ENCODE measurements around the gene KCTD21. TPM values are rescaled to one million over a fixed set of nuclear protein-coding genes. Genes with fewer than 3 reads are reported as not detected.

The KCTD21 gene
- total RNA-seq, 1 experiment from 2014 or later, result 10.2 TPM

- CTCF ChIA-PET, result no interaction called here
- no TSS peak for BruUV-seq (replicated peaks)
- POLR2A ChIA-PET, result no interaction called here
Measured at GRCh38 chr11:78207532-78208256, 19.3 kb upstream of the KCTD21 start.

GRCh38 chr11:78205691-78206090, 17.3 kb upstream of the KCTD21 start:
- Mint-ChIP-seq H3K27me3 (ENCODE audit: insufficient read depth, unreplicated experiment) (no peaks in the 10 kb centered on the region), H3K4me3 (ENCODE audit: unreplicated experiment) (no peak overlapping the region), H3K9me3 (ENCODE audit: unreplicated experiment) (no peaks in the 10 kb centered on the region), H3K27ac (ENCODE audit: low read depth, unreplicated experiment) (no peak overlapping the region), H3K4me1 (ENCODE audit: insufficient read depth, unreplicated experiment) (no peaks in the 10 kb centered on the region), H3K36me3 (ENCODE audit: insufficient read depth, unreplicated experiment) (peaks cover 12% of the 10 kb centered on the region)
- DNase-seq (ENCODE audit: unreplicated experiment), result no peak
- intact Hi-C loops (cut with micrococcal nuclease), result no loop called here
- CTCF ChIA-PET, result no interaction called here
- POLR2A ChIA-PET, result no interaction called here
- BruUV-seq (replicated peaks), result no TSS peak
- TF ChIP-seq CTCF (IDR thresholded peaks at IDR 0.05; ENCODE audit: unreplicated experiment), result no peak

More at GRCh38 chr11:78207532-78208256, 19.3 kb upstream of the KCTD21 start:
- no peak for TF ChIP-seq CTCF (IDR thresholded peaks at IDR 0.05; ENCODE audit: unreplicated experiment)
- Mint-ChIP-seq H3K4me3 (ENCODE audit: unreplicated experiment) (no peak overlapping the region), H3K27me3 (ENCODE audit: insufficient read depth, unreplicated experiment) (no peaks in the 10 kb centered on the region), H3K9me3 (ENCODE audit: unreplicated experiment) (no peaks in the 10 kb centered on the region), H3K27ac (ENCODE audit: low read depth, unreplicated experiment) (no peak overlapping the region), H3K4me1 (ENCODE audit: insufficient read depth, unreplicated experiment) (no peaks in the 10 kb centered on the region), H3K36me3 (ENCODE audit: insufficient read depth, unreplicated experiment) (peaks cover 12% of the 10 kb centered on the region)
- intact Hi-C loops (cut with micrococcal nuclease), result no loop called here
- no peak for DNase-seq (ENCODE audit: unreplicated experiment)

- DNase-seq (ENCODE audit: unreplicated experiment), result no peak
- intact Hi-C loops (cut with micrococcal nuclease), result no loop called here
- ChIA-PET POLR2A (no interaction called here), CTCF (no interaction called here)
- BruUV-seq (replicated peaks), result no TSS peak
- no peak overlapping the region for H3K27ac Mint-ChIP-seq (ENCODE audit: low read depth, unreplicated experiment)
- H3K27me3 Mint-ChIP-seq (ENCODE audit: insufficient read depth, unreplicated experiment), result no peaks in the 10 kb centered on the region
- no peaks in the 10 kb centered on the region for H3K4me1 Mint-ChIP-seq (ENCODE audit: insufficient read depth, unreplicated experiment)
- no peaks in the 10 kb centered on the region for H3K9me3 Mint-ChIP-seq (ENCODE audit: unreplicated experiment)
- peaks cover 12% of the 10 kb centered on the region for H3K36me3 Mint-ChIP-seq (ENCODE audit: insufficient read depth, unreplicated experiment)
- no peak for TF ChIP-seq CTCF (IDR thresholded peaks at IDR 0.05; ENCODE audit: unreplicated experiment)
- H3K4me3 Mint-ChIP-seq (ENCODE audit: unreplicated experiment), result no peak overlapping the region
Measured at GRCh38 chr11:78205256-78205655, 16.8 kb upstream of the KCTD21 start.

GRCh38 chr11:78203184-78203583, 14.8 kb upstream of the KCTD21 start:
- H3K36me3 Mint-ChIP-seq (ENCODE audit: insufficient read depth, unreplicated experiment), result peaks cover 19% of the 10 kb centered on the region
- POLR2A ChIA-PET, result interaction anchor here (0.7 kb wide), 1 partner anchor 392 kb away, joined by 3 read pairs; no protein-coding TSS in a partner anchor
- no peak for TF ChIP-seq CTCF (IDR thresholded peaks at IDR 0.05; ENCODE audit: unreplicated experiment)
- H3K27ac Mint-ChIP-seq (ENCODE audit: low read depth, unreplicated experiment), result no peak overlapping the region
- no peaks in the 10 kb centered on the region for H3K27me3 Mint-ChIP-seq (ENCODE audit: insufficient read depth, unreplicated experiment)
- no TSS peak for BruUV-seq (replicated peaks)
- H3K9me3 Mint-ChIP-seq (ENCODE audit: unreplicated experiment), result no peaks in the 10 kb centered on the region
- DNase-seq (ENCODE audit: unreplicated experiment), result no peak
- H3K4me3 Mint-ChIP-seq (ENCODE audit: unreplicated experiment), result no peak overlapping the region
- CTCF ChIA-PET, result interaction anchor here (0.9 kb wide), 1 partner anchor 10 kb away, joined by 3 read pairs; no protein-coding TSS in a partner anchor
- no peaks in the 10 kb centered on the region for H3K4me1 Mint-ChIP-seq (ENCODE audit: insufficient read depth, unreplicated experiment)
- intact Hi-C loops (cut with micrococcal nuclease), result no loop called here

Measured in MCF 10A (cell line).